Bone marrow (tissue), 2 donors: Measurements from ENCODE around the gene RACGAP1.

Experiments used
- DNase-seq, 2 donors: peaks; one replicate each; lab custom pipeline; 2025; lab: John Stamatoyannopoulos, UW

Gene RACGAP1

DNA sequence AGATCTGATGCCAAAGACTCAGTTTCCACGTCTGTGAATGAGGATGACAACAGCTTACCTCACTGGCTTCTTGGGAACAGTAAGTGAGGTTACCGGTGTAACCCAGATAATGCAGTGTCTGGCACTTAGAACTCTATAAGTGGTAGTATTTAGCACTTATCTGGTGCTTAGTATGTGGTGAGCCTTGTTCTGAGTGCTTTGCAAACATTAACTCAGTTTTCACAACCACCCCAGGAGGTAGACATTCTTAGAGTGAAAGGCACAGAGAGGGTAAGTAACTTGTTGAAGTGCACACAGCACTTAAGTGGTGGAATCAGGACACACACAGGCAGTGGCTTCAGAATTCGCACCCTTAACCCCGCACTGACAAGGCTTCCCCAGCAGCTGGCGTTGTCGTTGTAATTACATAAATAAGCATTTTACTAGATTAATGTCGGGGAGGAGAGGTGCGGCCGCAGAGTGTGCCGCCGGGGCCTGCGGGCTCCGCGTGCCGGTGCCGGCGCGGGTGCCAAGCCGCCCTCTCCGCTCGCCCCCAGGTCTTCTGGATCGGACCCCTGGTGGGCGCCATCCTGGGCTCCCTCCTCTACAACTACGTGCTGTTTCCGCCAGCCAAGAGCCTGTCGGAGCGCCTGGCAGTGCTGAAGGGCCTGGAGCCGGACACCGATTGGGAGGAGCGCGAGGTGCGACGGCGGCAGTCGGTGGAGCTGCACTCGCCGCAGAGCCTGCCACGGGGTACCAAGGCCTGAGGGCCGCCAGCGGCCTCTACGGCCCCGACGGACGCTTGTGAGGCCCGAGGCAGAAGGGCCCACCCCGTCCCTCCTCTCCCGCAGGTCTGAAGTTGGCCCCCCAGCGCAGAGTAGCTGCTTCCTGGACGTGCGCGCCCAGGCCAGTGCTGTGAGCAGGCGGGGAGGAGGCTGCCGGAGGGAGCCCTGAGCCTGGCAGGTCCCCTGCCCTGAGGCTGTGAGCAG lies 70.1 kb downstream of the RACGAP1 start:
- no peak for DNase-seq

DNA sequence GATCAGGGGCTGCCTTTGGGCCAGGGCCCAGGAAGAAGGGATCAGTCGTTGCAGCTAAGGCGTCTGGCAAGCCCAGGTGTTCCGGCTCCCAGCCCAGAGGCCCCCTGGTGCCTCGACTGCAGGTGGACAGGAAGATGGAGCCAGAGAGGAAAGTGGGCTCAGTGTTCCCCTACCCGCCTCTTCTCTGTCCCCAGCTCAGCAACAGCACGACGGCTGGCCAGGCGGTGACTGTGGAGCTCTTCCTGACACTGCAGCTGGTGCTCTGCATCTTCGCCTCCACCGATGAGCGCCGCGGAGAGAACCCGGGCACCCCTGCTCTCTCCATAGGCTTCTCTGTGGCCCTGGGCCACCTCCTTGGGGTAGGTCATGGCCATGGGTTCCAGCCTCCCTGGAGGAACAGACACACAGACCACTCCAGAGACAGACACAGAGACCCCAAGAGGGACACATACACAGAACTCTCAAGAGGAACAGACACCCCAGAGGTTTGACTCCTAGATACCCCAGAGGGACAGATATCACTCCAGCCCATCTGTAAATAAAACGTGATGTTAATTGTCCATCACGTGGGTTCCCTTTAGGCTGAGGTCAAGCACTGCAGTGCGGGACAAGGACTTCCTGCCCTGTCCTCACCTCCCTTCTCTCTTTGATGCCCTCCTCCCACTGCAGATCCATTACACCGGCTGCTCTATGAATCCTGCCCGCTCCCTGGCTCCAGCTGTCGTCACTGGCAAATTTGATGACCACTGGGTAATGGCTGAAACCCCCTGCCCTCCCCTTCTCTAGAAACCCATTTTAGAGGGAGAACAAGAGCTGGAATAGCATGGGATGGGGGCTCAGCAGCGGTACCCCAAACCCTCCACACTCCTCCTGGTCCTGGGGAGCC lies 71.1 kb downstream of the RACGAP1 start:
- DNase-seq = no peak

DNA sequence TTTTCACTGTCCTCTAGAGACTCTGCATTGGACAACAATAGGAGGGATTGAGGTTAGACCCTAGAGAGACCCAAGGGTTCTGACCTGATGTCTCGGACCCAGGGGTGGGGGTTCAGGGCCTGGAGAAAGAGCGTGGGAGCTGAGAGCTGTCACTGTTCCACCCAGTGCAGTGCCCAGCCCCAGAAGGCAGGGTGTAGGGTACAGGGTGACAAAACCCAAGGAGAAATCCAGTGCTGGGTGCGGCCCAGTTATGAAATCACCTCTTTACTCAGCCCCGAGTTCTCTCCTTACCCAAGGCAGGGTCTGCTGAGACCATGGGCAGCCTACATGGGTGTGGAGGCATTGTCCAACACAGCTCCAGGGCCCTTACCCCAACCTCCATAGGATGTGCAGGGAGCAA lies 72.1 kb downstream of the RACGAP1 start:
- no peak for DNase-seq

DNA sequence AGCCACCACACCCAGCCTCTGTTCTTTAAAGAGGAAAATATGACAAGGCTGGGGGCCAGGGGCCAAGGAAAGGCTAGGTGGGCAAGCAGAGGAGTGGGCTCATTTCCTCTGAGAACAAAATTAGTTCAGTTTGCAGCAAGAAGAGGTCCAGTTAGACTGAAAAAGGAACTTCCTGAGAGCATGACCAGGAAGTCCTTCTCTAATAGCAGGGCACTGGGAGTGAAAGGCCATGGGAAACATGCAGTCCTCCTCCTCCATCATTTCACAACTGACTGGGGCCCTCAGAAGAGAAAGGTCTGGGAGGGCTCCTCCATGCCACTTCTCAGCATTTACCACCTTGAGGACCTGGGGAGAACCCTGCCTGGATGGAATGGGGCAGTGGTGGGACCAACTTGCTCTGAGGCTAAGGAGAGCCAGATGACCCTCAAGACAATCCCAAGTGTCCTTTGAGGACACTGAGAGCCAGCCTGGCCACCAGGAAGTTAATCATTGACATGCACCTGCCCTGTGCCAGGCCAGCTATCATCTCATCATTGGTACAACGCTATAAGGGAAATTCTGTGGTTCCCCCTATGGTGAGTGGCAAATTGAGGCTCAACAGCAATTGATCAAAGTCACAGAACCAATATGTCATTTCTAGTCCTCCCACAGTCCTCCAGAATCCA lies 72.8 kb downstream of the RACGAP1 start:
- no peak for DNase-seq

DNA sequence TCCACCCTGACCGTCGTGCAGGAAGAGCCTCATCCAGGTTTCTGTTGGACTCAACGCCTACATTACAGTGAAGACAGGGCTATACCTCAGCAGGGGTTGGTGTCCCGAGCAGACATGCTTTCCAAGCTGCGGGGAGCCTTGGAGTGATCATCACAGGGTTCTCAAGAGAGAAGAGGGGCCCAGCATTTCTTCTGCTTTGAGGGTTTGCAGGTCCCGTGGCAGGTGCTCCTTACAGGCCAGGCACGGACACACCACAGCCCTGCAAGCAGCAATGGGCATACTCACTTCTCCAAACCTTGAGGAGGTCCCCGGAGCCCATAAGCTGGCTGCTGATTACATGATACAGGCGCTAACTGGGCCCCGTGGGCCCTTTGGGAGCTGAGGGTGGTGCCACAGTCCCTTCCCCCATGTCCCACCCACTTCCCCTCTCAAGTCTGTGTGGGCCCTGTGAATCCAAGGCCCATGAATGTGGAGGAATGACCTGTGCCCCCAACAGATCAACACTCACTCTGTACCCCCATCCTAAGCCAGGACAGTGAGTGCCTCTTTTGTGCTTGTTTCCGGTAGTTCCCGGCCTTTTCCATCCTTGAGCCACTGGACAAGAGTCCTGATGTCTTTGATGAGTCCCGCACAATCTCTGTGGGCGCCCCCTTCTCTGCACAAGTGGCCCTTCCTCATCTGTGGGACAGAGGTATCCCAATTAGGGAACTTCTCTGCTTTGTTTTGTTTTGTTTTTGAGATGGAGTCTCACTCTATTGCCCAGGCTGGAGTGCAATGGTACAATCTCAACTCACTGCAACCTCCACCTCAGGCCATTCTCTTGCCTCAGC lies 73.7 kb downstream of the RACGAP1 start:
- no peak for DNase-seq

DNA sequence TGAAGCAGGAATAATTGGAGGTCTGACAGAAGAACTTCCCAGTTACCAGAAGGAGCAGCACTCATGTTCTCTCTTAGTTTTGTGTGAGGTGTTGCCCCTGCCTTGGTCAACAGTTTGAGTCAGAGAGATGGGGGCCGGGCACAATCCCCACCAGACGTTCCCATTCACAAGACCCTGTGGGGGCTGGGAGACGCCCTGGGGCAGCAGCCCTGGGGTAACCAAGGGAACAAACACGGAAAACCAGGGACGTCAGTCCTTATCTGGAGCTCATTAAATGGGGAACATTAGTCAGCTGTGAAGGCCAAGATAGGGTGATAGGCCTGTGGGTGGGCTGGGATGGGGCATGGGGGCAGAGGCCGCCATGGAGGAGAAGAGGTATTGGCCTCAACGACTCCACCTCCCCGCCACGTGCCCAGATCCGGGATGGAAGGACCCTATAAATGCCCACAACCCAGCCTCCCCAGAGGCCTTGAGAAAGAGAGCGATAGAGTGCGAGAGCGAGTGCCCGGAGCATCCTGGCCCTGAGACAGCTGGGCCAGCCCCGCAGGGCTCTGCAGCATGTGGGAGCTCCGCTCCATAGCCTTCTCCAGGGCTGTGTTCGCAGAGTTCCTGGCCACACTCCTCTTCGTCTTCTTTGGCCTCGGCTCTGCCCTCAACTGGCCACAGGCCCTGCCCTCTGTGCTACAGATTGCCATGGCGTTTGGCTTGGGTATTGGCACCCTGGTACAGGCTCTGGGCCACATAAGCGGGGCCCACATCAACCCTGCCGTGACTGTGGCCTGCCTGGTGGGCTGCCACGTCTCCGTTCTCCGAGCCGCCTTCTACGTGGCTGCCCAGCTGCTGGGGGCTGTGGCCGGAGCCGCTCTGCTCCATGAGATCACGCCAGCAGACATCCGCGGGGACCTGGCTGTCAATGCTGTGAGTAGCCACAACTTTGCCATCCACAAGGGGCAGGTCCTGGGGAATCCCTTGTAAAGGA lies 74.7 kb downstream of the RACGAP1 start, which contains the start of gene AQP2:
AQP2 (plus strand) TSS at position 465 of the 979 bp plus-strand sequence; CDS start at position 559, 94 bp downstream.
- no peak for DNase-seq

DNA sequence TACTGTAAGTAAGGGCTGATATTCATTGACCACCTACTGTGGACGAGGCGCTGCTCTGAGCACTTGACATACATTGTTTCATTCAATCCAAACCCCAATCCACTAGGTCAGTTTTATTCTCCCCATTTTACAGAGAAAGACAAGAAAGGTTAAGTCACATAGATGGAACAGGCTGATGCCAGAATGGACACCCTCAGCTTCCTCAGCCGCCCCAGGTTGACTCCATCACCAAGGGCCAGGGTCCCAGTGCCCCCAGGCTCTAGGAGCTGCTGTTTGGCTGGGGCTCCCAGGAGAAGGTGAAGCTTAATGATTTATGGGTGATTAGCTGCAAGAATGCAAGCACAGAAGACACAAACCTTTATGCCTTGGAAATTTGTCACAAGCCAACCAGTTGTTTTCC lies 75.4 kb downstream of the RACGAP1 start:
- DNase-seq = no peak

DNA sequence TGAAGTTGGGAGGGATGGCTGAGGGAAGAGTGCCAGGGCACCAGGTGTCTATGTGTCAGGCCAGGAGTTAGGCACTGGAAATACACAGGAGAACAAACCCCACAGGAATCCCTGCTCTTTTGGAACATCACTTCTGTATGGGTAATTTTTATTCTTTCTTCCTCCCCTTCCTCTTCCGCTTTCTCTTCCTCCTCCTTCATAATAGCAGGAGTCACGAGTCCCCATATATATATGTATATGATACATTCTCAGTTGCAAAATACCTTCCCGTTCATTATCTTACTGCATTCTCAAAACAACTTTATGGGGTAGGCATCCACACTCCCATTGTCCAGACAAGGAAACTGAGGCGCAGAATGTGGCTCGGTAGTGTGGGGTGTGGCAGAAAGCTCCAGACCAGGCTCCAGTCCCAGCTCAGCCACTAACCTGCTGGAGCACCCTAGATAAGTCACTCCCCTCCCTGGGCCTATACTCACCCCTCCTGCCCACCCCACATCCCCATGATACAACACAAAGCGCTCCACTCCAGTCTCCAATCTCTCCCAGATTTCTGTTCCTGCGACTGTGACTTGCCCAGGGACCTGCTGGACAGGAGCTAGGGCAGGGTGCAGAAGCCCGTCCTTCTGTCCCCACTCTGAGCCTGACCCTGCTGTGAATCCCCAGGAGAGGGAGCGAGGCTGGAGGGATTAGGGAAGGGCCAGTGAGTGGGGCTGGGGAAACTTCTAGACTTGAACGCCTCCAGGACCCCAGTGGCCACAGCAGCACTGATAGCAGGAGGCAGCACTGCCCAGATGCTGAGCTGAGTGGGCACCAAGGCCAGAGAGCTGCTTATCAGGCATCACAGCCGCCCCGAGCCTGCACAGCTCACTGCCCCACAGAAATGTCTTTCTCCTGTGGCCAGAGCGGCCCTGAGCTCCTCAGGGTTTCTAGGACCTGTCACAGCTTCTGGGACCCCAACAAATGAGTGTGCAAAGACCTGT lies 76.1 kb downstream of the RACGAP1 start:
- DNase-seq = no peak

DNA sequence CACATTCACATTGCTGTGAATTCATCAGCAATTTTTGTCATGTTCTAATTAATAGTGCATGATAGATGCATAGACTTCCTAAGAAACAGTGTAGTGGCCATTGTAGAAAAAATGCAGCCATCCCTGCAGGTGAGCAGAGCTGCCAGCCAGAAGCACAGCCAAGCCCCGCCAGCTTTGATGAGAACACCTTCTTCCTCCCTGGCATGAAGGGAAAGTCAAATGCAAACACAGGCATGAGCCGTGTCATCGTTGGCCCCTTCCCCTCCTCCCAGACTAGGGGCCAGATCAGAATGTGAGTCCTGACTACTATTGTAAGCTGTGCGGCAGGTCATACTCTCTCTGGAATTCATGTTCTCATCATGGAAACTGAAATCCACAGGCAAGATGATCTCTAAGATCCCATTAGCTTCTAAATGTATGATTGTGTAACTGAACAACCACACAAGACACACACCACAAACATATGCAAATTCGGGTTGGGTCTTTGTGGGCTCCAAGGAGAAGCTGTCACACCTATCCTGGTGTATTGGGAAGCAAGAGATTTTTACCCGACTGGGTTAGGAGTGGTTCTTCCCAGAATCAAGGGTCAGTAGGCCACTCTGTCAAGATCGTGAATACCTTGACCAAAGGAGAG lies 77.6 kb downstream of the RACGAP1 start:
- DNase-seq = no peak

DNA sequence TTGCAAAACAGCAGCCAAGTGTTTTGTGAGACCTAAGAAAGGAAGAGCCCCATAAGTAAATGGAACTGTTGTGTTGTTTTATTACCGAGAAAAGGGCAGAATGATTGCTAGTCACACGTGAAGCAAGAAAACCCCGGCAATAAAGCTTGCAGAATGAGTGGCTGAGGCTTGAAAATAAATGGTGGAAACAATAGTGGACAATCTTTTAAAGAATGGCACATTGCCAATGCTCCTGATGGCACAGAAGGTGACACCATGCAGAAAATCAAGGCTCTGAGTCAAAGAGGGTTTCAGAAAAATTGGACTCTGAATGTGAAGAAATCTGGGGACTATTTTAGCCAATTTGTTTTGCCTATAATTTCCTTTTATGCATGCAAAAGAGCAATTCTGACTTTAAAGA lies 78.8 kb downstream of the RACGAP1 start:
- DNase-seq = no peak

DNA sequence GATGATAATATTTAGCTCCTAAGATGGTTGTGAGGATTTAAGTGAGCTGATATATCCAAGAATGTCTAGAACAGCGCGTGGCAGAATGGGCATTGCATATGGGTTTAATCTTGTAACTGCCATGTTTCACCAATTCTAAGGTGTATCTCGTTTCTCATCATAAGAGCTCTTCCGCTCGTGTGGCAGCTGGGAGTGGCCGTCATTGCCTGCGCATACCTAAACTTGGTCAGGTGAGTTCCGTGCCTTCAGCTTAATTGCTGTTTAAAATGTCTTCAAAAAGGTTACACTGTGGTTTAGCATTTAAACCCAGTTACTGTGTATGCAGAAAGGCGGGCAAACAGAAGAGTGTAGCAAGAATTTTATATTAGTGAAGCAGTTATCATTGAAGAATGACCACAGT lies 79.2 kb downstream of the RACGAP1 start:
- DNase-seq = no peak

DNA sequence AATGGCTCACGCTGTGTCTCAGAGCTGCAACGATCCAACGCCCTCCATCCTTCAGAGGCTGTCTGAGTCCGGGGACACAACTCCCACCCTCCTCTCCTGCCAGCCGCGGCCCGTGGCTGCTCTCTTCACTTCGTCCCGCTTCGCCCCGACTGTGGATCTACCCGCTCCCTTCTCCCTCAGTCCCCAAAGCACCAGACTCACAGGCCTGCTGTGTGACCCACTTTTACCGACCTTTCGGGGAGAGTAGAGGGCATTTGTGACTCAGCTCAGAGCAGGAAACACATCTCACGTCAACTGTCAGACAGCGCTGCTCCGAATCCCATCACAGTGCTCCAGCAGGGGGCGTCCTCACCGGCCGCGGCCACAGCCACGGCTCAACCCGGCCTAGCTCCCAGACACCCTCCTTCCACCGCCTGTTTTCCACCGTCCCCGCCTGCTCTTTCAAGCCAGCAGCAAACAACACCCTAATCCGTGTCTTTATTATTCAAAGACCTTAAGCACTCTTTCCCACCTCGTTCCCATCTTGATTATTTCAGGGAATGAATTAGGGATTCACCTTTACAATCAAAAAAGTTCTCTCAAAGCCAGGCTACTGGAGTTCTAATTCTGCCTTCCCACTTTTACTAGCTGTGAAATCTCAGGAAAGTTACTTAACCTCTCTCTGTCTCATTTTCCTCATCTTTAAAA lies 79.8 kb downstream of the RACGAP1 start:
- DNase-seq = peak; percentile 56 to 85

DNA sequence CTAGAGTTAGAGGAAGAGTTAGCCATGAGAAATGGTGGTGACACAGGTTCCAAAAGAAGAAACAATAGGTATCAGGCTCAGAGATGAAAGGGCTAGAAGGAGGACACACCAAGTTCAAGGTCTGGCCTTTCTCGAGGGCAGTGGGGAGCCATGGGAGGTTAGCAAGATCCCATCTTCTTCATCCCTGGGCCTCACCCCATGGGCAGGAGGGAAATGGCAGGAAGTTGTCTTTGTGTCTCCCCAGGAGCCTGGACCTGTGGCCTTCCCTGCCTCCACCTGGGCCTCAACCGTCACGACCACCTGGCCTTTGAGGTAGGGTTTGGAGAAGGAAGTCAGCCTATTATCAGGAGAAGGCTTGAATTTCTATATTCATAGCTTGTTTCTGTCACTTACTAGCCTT lies 80.6 kb downstream of the RACGAP1 start:
- DNase-seq = no peak

DNA sequence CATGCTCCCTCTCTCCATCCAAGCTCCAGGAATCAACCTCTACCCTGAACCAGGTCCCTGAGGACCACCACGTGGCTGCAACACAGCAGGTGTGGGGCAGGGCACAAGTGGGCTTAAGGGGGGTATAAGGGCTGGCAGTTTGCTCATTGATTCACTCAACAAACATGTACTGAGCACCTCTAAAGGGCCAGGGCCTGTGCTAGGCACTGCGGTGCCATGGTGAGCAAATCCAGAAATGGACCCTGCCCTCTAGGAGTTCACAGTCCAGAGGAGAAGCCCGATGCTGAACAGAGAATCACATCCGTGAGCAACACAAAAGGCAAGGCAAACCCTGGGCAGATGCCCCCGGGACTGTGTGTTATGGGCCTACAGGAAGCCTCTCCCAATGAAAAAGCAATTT lies 81.2 kb downstream of the RACGAP1 start:
- no peak for DNase-seq

DNA sequence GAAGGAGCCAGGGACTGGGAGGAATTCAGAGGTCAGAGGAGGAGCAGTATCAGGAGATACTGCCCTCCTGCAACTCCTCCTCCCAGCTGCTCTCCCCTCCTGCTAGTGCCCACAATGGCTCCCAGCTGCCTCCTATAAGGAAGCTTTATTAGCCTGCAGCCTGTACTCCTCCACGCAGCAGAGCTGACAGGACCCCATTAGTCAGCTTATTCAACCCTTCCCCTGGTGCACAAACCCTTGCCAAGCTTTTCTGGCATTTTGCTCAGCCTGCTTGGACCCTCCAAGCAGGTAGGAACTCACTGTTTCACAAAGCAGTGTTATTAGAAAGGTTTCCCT lies 81.7 kb downstream of the RACGAP1 start:
- DNase-seq = no peak

DNA sequence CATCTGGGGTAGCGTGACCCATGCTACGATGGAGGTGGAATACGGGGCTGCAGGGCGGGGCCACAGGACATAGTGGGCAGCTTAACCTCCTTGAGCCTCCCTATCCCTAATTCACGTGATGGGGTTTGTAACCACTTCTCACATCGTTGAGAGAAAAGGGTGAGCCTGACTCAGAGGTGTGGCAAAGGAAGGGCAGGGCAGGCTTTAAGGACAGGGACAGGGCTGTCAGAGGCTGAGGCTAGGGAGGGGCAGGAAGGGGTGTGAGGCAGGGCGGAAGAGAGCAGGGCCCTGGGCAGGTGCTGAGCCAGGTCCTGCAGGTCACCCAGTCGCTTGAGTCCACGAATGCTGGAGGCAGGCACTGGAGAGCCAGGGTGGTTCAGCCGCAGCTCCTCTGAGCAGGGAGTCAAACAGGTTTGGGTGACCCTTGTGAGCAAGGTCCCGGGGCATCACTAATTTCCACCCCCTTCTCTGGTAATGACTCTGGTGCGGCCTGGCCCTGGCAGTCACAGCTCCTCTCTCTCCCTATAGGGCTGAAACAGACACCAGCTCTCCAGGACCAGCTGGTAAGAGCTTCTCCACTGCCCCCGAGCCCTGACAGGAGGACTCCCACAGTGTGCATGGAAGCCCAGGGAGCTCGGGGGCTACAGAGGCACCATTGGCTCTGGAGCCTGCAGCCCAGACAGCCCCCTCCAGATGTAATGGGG lies 82.2 kb downstream of the RACGAP1 start:
- DNase-seq = no peak

DNA sequence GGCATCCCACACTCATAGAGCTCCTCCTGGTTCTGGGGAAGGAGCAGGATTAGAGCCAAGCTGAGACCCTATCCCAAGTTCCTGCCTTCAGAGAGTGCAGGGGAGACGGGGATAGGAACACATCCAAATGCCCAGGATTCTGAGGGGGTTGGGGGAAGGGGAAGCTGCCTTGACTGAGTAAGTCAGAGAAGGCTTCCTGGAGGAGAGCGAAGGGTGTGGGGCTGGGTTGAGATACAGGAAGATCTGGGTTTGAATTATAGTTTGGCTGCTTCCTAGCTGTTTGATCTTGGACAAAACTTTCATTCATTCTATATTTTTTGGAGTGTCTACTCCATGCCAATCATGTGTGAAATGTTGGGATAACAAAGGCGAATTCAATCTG lies 82.8 kb downstream of the RACGAP1 start:
- DNase-seq = no peak
